ENCODE results near the gene CAPZA2. TPM values are rescaled to one million over a fixed set of nuclear protein-coding genes. Genes with fewer than 3 reads are reported as not detected.
"Not testable (repeated sequence)": the region's sequence is repeated elsewhere in the genome, so short reads cannot be mapped to it uniquely, and the experiment has no call there.

CAPZA2 gene
- total RNA-seq (100 to 1,000 TPM; 112 to 116 TPM), polyA plus RNA-seq (100 to 1,000 TPM; 170 to 307 TPM)

- peak within 1 kb of the TSS; percentile 72 to 81 for H3K4me3 ChIP-seq (ENCODE audit: low read length in 2 of 2)
- intact Hi-C loops (cut with micrococcal nuclease) = loop anchor here (1.0 to 10.0 kb wide), 4 partner anchors 91 to 1322 kb away; partner anchors contain the start of genes CAV1, LSM8, ST7 and TES
- H3K27ac ChIP-seq (ENCODE audit: low read depth, low read length) = peak within 1 kb of the TSS; percentile 80
- H3K36me3 ChIP-seq (ENCODE audit: insufficient read depth, low read length) = no peaks in the 10 kb centered on the region
- peak within 1 kb of the TSS; percentile 93 to 99 (median 97) for H3K4me3 Mint-ChIP-seq
- peaks cover 47% of the 10 kb centered on the region for H3K4me1 ChIP-seq (ENCODE audit: insufficient read depth, low read length)
- H3K9me3 ChIP-seq (ENCODE audit: control insufficient read depth in 1 of 2, low read length in 2 of 2) = no peaks in the 10 kb centered on the region
- peak within 1 kb of the TSS; percentile 83 to 98 (median 97) for H3K27ac Mint-ChIP-seq
- H3K27me3 Mint-ChIP-seq = peaks cover under 1 to 4% of the 10 kb centered on the region in 2 donors
- DNase-seq = peak; percentile 90 to 97 (median 95)
- H3K36me3 Mint-ChIP-seq = peaks cover 0 to 7% of the 10 kb centered on the region in 2 donors
- no peaks in the 10 kb centered on the region for H3K27me3 ChIP-seq (ENCODE audit: insufficient read depth, low read length)
- peaks cover 0 to 2% (median 0%) of the 10 kb centered on the region in 8 donors for H3K9me3 Mint-ChIP-seq
- ChIA-PET POLR2A (ENCODE audit: partially characterized antibody) (interaction anchor here (1.4 to 1.7 kb wide), 2 partner anchors 8 to 91 kb away, joined by 4 read pairs; partner anchors contain the start of gene ST7), CTCF (ENCODE audit: partially characterized antibody) (interaction anchor here (0.8 to 1.3 kb wide), 3 partner anchors 10 to 14 kb away, joined by 3 to 6 read pairs (median 3); no protein-coding TSS in a partner anchor)
- peaks cover 31 to 56% (median 46%) of the 10 kb centered on the region in 4 donors for H3K4me1 Mint-ChIP-seq
Measured at GRCh38 chr7:116862234-116862950, at the start of gene CAPZA2. Gene CAPZA2 (plus strand): TSS chr7:116862587. CDS start chr7:116862612, 25 bp downstream.

- H3K36me3 Mint-ChIP-seq = no peaks in the 10 kb centered on the region
- no peaks in the 10 kb centered on the region for H3K4me1 Mint-ChIP-seq
- peaks cover 0 to 2% (median 0%) of the 10 kb centered on the region in 8 donors for H3K9me3 Mint-ChIP-seq
- no peak overlapping the region for H3K27ac Mint-ChIP-seq
- Histone ChIP-seq H3K27ac (ENCODE audit: low read depth, low read length) (no peak overlapping the region), H3K4me1 (ENCODE audit: insufficient read depth, low read length) (no peaks in the 10 kb centered on the region), H3K9me3 (ENCODE audit: control insufficient read depth in 1 of 2, low read length in 2 of 2) (no peaks in the 10 kb centered on the region), H3K4me3 (ENCODE audit: low read length in 2 of 2) (no peak overlapping the region), H3K27me3 (ENCODE audit: insufficient read depth, low read length) (no peaks in the 10 kb centered on the region), H3K36me3 (ENCODE audit: insufficient read depth, low read length) (no peaks in the 10 kb centered on the region)
- intact Hi-C loops (cut with micrococcal nuclease) = no loop called here
- no peak overlapping the region for H3K4me3 Mint-ChIP-seq
- ChIA-PET POLR2A (ENCODE audit: partially characterized antibody) (no interaction called here), CTCF (ENCODE audit: partially characterized antibody) (interaction anchor here (0.8 kb wide), 1 partner anchor 13 kb away, joined by 3 read pairs; no protein-coding TSS in a partner anchor)
- no peak for DNase-seq
- H3K27me3 Mint-ChIP-seq = peaks cover 3 to 4% of the 10 kb centered on the region in 2 donors
Measured at GRCh38 chr7:116812860-116813259, 49.5 kb upstream of the CAPZA2 start.

GRCh38 chr7:116813371-116813770 lies 49.0 kb upstream of the CAPZA2 start:
- H3K27ac Mint-ChIP-seq; H3K9me3 Mint-ChIP-seq; H3K4me3 Mint-ChIP-seq; H3K4me1 ChIP-seq (ENCODE audit: insufficient read depth, low read length); H3K36me3 Mint-ChIP-seq; H3K27me3 ChIP-seq (ENCODE audit: insufficient read depth, low read length); H3K36me3 ChIP-seq (ENCODE audit: insufficient read depth, low read length); intact Hi-C loops (cut with micrococcal nuclease); H3K4me3 ChIP-seq (ENCODE audit: low read length in 2 of 2); POLR2A ChIA-PET (ENCODE audit: partially characterized antibody); H3K9me3 ChIP-seq (ENCODE audit: control insufficient read depth in 1 of 2, low read length in 2 of 2); H3K4me1 Mint-ChIP-seq; H3K27me3 Mint-ChIP-seq; DNase-seq; H3K27ac ChIP-seq (ENCODE audit: low read depth, low read length): not testable (repeated sequence)
- CTCF ChIA-PET (ENCODE audit: partially characterized antibody) = interaction anchor here (0.8 to 1.2 kb wide), 2 partner anchors 12 to 641 kb away, joined by 3 read pairs; no protein-coding TSS in a partner anchor

- intact Hi-C loops (cut with micrococcal nuclease) = no loop called here
- H3K4me3 Mint-ChIP-seq = no peak overlapping the region
- peaks cover 7 to 9% of the 10 kb centered on the region in 2 donors for H3K27me3 Mint-ChIP-seq
- Histone ChIP-seq H3K27me3 (ENCODE audit: insufficient read depth, low read length) (no peaks in the 10 kb centered on the region), H3K4me1 (ENCODE audit: insufficient read depth, low read length) (no peaks in the 10 kb centered on the region), H3K9me3 (ENCODE audit: control insufficient read depth in 1 of 2, low read length in 2 of 2) (no peaks in the 10 kb centered on the region), H3K4me3 (ENCODE audit: low read length in 2 of 2) (no peak overlapping the region), H3K36me3 (ENCODE audit: insufficient read depth, low read length) (no peaks in the 10 kb centered on the region), H3K27ac (ENCODE audit: low read depth, low read length) (no peak overlapping the region)
- H3K4me1 Mint-ChIP-seq = no peaks in the 10 kb centered on the region
- ChIA-PET CTCF (ENCODE audit: partially characterized antibody) (no interaction called here), POLR2A (ENCODE audit: partially characterized antibody) (no interaction called here)
- DNase-seq = no peak
- peaks cover 0 to 2% (median 0%) of the 10 kb centered on the region in 8 donors for H3K9me3 Mint-ChIP-seq
- H3K27ac Mint-ChIP-seq = no peak overlapping the region
- no peaks in the 10 kb centered on the region for H3K36me3 Mint-ChIP-seq
Measured at GRCh38 chr7:116815041-116815440, 47.3 kb upstream of the CAPZA2 start.

GRCh38 chr7:116820149-116820548 lies 42.2 kb upstream of the CAPZA2 start:
- CTCF ChIA-PET (ENCODE audit: partially characterized antibody) = interaction anchor here (0.6 kb wide), 1 partner anchor 12 kb away, joined by 3 read pairs; no protein-coding TSS in a partner anchor

GRCh38 chr7:116821647-116822046 lies 40.7 kb upstream of the CAPZA2 start:
- H3K36me3 Mint-ChIP-seq; H3K27me3 ChIP-seq (ENCODE audit: insufficient read depth, low read length); intact Hi-C loops (cut with micrococcal nuclease); H3K36me3 ChIP-seq (ENCODE audit: insufficient read depth, low read length); H3K9me3 Mint-ChIP-seq; H3K27ac Mint-ChIP-seq; H3K4me3 Mint-ChIP-seq; POLR2A ChIA-PET (ENCODE audit: partially characterized antibody); H3K27ac ChIP-seq (ENCODE audit: low read depth, low read length); H3K4me1 ChIP-seq (ENCODE audit: insufficient read depth, low read length); H3K9me3 ChIP-seq (ENCODE audit: control insufficient read depth in 1 of 2, low read length in 2 of 2); H3K4me1 Mint-ChIP-seq; DNase-seq; H3K4me3 ChIP-seq (ENCODE audit: low read length in 2 of 2); CTCF ChIA-PET (ENCODE audit: partially characterized antibody): not testable (repeated sequence)
- H3K27me3 Mint-ChIP-seq = peaks cover 14 to 15% of the 10 kb centered on the region in 2 donors

More at GRCh38 chr7:116820149-116820548, 42.2 kb upstream of the CAPZA2 start:
- Mint-ChIP-seq H3K9me3 (peaks cover 0 to 4% (median under 1%) of the 10 kb centered on the region in 8 donors), H3K27me3 (peaks cover 13 to 15% of the 10 kb centered on the region in 2 donors), H3K27ac (no peak overlapping the region), H3K36me3 (no peaks in the 10 kb centered on the region), H3K4me3 (no peak overlapping the region), H3K4me1 (no peaks in the 10 kb centered on the region)
- Histone ChIP-seq H3K4me1 (ENCODE audit: insufficient read depth, low read length) (no peaks in the 10 kb centered on the region), H3K27me3 (ENCODE audit: insufficient read depth, low read length) (no peaks in the 10 kb centered on the region), H3K27ac (ENCODE audit: low read depth, low read length) (no peak overlapping the region), H3K9me3 (ENCODE audit: control insufficient read depth in 1 of 2, low read length in 2 of 2) (no peaks in the 10 kb centered on the region), H3K36me3 (ENCODE audit: insufficient read depth, low read length) (no peaks in the 10 kb centered on the region), H3K4me3 (ENCODE audit: low read length in 2 of 2) (no peak overlapping the region)
- intact Hi-C loops (cut with micrococcal nuclease) = no loop called here
- DNase-seq = no peak
- POLR2A ChIA-PET (ENCODE audit: partially characterized antibody) = no interaction called here

GRCh38 chr7:116824449-116824848 lies 37.9 kb upstream of the CAPZA2 start:
- peaks cover 0 to 3% of the 10 kb centered on the region in 2 donors for H3K36me3 Mint-ChIP-seq
- H3K4me3 ChIP-seq (ENCODE audit: low read length in 2 of 2) = no peak overlapping the region
- POLR2A ChIA-PET (ENCODE audit: partially characterized antibody) = no interaction called here
- H3K4me1 Mint-ChIP-seq = no peaks in the 10 kb centered on the region
- intact Hi-C loops (cut with micrococcal nuclease) = no loop called here
- H3K27ac ChIP-seq (ENCODE audit: low read depth, low read length) = no peak overlapping the region
- H3K9me3 ChIP-seq (ENCODE audit: control insufficient read depth in 1 of 2, low read length in 2 of 2) = no peaks in the 10 kb centered on the region
- no peaks in the 10 kb centered on the region for H3K36me3 ChIP-seq (ENCODE audit: insufficient read depth, low read length)
- H3K4me3 Mint-ChIP-seq = no peak overlapping the region
- peaks cover 11 to 12% of the 10 kb centered on the region in 2 donors for H3K27me3 Mint-ChIP-seq
- no peak overlapping the region for H3K27ac Mint-ChIP-seq
- CTCF ChIA-PET (ENCODE audit: partially characterized antibody) = no interaction called here
- H3K27me3 ChIP-seq (ENCODE audit: insufficient read depth, low read length) = no peaks in the 10 kb centered on the region
- H3K9me3 Mint-ChIP-seq = peaks cover 0 to 4% (median 2%) of the 10 kb centered on the region in 8 donors
- no peaks in the 10 kb centered on the region for H3K4me1 ChIP-seq (ENCODE audit: insufficient read depth, low read length)
- no peak for DNase-seq
